Stimulated activated CD8-positive, alpha-beta memory T cell treated with anti-CD3 and anti-CD28 coated beads, Interleukin-12 subunit alpha, Interleukin-12 subunit beta, amount 100 ng/mL, for 24 hours (primary cell): ENCODE measurements around the gene MRPL10.
A peak's percentile ranks its signal among the peaks of the same experiment; 100 is the strongest.

ENCODE experiments used
- DNase-seq: peaks from one replicate; pipeline ENCODE4 v3.0.0-alpha.2; 2020; ENCODE audit errors: extremely low read depth

The MRPL10 gene

DNA sequence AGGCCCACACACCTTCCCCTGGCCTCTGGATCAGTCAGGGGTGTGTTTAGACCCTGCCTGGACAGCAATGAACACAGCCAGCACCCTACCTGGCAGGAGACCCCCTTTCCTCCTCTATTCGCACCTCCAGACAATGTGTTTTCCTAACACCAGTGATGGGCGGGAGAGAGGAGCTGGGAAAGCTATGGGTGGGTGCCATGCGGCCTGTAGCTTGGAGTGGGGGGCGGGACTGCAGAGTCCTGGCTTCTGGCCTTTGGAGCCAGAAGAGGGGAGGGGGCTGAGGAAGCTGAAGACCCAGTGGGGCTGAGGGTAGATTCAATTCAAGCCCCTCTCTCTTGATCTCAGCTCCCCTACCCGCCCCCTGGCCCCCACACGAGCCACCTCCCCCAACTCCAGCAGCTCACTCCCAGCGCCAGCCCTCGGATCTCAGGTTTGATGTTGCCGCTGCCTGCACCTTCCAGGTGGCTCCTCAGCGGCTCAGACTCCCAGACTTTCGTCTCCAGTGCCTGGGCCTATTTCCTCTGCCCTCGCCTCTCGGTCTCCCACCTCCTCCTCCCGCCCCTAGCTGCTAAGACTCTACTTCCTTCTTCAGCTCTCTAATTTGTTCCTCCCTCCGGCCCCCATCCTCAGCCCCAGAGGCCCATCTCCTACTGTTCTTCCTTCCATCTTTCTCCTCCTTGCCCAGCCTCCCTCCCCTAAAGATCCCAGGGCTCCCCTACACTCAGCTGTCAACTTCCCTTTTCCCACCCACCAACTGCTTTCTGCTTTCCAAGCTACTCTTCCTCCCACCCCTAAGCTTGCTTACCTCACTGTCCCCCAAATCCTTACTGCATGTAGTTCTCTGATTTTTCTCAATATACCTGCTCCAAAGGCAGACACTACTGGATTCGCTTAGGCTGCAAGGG lies 26.5 kb upstream of the MRPL10 start:
- no peak for DNase-seq

GRCh38 chr17:47856830-47857229 lies 25.5 kb upstream of the MRPL10 start:
- no peak for DNase-seq

- no peak for DNase-seq
Measured at GRCh38 chr17:47855737-47856136, 24.4 kb upstream of the MRPL10 start.

DNA sequence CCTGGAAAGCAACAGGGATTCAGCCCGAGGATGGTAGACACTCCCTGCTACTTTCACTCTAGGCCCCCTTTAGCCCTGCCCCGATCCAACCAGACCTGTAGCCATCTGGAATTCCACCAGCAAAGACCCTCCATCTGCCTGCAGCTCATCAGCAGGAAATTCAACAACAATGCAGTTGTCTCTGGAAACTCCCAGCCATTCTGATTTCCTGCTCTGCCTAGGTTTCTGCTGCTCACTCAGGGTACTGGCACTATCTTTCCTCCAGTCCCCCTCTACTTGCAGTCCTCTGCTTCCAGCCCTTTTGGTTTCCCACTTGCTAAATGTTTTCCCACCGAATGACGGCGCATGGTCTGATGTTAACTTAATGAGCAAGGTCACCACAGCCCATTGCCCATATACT lies 22.3 kb upstream of the MRPL10 start:
- no peak for DNase-seq

DNA sequence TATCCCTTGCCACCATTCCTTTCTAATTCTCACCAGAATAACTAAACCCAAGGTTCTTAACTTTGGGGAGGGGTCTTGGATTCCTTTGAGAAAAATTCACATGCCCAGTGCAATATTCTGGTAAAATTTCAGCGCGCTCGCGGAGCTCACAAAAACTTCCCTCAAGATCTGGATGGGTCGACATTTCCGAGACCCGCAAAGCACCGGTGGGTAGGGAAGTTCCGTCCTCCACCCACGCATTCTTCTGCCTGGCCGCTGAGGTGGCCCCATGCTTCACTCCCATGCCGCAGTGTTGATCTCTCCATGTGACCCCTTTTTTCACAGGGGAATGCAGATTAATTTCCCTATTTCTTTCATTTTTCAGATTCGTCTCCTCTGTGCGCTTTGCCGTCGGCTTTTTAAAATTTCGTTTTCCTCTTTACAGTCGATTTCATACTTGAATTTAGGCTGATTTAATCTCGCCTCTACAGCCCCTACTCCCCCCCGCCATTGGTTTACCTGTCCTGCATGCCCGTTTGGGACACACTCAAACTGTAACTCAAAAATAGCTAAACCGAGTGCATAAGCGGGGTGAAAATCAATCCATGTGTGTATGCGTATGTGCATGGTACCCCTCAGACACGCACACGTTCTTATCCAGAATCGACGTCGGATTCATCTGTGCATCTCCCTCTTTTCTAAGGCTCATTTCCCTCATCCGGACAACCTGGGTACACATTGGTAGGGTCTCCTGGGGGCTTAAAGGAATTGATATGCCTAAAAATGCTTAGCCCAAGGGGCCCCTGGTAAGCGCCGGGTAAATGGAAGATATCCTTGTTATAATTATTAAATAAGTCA lies 21.0 kb upstream of the MRPL10 start:
- no peak for DNase-seq

GRCh38 chr17:47851764-47852112 lies 20.4 kb upstream of the MRPL10 start:
- no peak for DNase-seq

DNA sequence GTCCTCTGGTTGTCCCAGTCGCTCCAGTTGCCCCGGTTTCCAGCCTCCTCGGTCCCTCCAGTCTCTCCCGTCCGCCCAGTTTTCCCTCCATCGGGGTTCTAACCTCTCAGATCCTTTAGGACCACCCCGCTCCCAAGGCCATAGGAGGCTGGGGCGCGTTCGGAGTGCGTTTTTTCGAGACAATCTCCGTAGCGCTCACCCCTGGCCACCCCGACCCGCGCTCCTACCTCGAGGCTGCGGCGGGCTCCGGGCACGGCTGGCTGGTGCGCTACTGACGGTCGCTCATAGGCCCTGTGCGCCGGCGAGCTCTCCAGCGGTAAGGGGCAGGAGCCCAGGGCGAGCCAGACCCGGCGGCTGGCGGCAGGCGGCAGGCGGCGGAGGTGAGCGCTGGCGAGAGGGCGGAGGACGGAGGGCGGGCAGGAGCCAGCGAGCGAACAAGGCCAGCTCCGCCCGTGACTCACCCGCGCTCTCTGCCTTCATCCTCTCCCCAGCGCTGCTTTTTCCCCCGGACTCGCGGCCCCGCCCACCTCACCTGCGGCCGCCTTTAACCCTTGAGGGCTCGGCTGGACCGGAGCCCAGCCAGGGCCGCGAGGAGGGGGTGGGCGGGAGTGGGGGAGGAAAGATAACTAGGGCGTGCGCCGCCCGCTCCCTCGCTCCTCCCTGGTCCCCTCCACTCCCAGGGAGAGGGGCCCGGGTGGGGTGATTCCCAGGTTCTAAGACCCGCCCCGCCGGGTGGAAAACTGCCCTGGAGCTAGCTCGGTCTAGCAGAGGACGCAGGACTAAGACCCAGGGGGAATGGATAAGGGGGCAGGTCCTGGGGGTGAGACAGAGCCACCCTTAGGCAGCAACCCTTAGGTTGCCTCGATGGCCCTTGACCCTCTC lies 19.6 kb upstream of the MRPL10 start, which contains the start of gene SP6:
TSS of gene SP6 (minus strand) at position 472 of the 882 bp plus-strand sequence. CDS start 2,734 bp downstream, outside the sequence.
- no peak for DNase-seq

GRCh38 chr17:47850373-47850691 lies 19.0 kb upstream of the MRPL10 start:
- no peak for DNase-seq

DNA sequence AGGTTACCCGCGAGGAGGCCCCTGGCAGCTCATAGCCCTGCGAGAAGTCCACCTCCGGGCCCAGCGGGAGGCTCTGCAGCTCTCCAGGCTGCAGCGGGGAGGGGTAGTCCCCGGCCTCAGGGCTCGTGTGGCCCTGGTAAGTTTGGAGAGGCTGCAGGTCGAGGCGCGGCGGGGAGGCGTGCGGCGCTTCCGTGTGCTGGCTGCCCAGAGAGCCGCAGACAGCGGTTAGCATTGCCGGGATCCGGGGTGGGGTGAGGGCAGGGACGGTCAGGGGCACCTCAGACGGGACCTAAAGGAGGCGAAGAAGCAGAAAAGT lies 16.8 kb upstream of the MRPL10 start:
- DNase-seq: no peak

DNA sequence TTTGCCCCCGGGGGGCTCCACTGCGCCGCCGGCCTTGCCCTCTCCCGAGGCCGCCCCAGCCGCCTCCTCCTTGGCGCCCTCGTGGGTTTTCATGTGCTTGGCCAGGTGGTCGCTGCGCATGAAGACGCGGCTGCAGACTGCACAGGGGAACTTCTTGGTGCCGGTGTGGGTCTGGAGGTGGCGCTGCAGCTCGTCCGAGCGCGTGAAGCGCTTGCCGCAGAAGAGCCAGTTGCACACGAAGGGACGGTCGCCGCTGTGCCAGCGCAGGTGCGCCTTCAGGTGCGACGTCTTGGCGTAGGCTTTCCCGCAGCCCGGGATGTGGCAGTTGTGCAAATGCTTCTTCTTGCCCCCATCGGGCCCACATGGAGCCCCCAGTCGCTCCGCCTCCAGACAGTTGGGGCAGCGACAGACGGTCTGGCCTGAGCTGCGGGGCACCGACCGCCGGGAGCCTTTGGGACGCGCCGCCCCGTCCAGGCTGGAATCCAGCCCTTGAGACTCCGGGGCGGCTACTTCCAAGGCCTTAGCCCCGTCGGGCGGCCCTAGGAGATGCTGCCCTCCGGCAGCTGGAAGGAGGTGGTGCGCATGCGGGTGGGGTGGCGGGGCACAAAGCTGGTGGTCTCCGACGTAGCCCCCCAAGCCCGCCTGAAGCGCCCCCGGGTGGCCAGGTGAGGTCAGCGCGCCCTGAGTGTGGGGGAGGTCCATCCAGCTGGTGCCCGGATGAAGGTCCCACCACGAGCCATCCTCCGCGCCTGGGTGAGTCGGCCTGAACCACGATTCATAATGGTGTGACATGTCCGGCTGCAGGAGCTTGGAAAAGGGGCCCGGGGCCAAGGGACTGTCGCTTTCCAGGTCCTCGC lies 16.2 kb upstream of the MRPL10 start:
- no peak for DNase-seq

- no peak for DNase-seq
Measured at GRCh38 chr17:47846716-47847340, 15.5 kb upstream of the MRPL10 start.

- no peak for DNase-seq
Measured at GRCh38 chr17:47845716-47846075, 14.4 kb upstream of the MRPL10 start.

DNA sequence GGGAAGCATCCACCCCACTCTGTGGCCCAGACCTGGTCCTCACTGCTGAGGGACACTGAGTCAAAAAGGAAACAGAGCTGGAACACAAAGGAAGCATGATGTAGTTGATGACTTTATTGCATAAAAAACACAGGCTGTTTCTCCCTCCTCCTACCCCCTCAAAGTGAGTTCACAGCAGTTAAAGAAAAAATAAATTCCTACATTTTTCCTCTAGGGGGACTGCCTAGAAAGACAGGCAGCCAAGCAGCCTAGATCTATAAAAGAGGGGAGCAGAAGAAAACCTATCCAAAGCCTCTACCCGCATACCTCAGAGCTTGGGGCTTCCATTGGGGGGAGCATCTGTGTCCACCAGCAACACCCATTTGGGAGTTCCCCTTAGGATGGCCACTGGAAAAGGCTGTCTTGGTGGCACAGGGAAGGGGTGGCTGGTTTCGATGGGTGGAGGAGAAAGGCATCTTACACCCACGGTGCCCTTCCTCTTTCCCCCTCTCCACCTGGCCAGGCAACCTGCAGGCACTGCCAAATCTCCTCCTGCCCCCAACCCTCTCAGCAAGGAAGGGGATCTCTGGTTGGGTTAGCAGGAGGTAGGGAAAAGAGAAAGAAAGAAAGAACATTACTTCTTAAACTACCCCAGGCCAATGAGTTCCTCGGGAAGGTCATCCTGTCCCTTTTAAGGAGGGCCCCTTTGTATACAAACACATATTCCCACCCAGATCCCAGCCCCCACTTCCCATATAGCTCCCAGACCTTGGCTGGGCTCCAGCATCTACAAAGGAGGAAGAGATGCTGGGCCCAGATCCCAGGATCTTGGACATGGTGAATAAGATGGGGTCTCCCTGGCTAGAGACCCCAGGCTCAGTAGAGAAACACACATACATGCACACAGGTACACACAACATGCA lies 13.7 kb upstream of the MRPL10 start:
- no peak for DNase-seq

- DNase-seq: no peak
Measured at GRCh38 chr17:47844227-47844626, 12.9 kb upstream of the MRPL10 start.

DNA sequence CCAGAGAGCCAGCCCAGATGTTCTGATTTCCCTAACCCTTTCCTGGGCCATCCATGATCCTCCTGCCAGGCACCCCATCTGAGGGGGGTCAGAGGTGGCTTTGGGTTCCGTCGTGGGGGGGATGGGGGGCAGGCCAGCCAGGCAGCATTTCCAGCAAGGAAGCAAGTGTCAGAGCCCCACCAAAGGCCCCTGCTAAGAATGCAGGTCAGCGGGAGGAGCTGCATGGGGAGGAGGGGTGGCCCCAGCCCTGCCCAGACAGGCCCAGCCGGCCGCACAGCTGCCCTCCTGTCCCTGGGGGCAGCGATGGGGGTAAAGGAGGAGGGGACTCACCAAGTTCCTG lies 12.0 kb upstream of the MRPL10 start:
- no peak for DNase-seq

- DNase-seq: no peak
Measured at GRCh38 chr17:47841488-47842291, 10.3 kb upstream of the MRPL10 start.

DNA sequence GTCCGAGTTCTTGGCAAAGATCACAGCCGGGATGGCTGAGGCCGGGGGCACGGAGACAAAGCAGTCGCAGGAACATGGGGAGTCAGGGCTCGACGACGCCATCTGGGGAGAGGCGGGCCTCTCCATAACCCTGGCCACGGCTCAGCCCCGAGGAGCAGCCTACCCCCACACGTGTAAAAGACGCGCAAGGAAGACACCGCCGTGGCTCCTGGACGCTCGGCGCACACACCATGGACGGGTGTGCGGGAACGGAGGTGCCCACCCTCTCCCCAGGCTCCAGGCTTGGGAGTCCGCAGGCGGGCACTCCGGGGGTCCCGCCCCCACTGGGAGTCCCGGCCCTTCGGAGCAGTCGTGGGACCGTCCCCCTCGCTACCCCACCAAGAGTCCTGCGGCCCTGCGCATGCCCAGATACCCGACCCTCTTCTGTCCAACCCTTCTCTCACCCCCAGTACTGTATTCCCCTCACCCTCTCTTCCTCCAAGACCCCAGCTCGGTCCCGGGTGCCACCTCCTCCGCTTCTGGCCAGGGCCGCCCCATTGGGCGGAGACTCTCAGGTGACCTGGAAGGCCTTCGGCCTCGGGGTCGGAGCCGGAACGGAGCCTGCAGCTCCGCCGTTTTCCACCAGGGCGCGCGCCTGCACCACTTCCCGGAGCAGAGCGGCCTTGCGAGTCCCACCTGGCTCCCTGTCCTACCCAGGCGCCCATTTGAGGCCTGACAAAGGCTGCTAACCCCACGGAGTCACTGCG lies 9.6 kb upstream of the MRPL10 start, which contains the start of gene SCRN2:
TSS of gene SCRN2 (minus strand) at position 532 of the 746 bp plus-strand sequence. CDS start at position 102, 430 bp downstream.
- DNase-seq: peak; percentile 58
